Activated CD8-positive, alpha-beta memory T cell treated with anti-CD3 and anti-CD28 coated beads, Interleukin-2, amount 50 U/mL, for 24 hours (primary cell): ENCODE results near the gene POSTN.
"Not testable (repeated sequence)": the region's sequence is repeated elsewhere in the genome, so short reads cannot be mapped to it uniquely, and the experiment has no call there.

Source experiments
- DNase-seq: peaks from one replicate; pipeline ENCODE4 v3.0.0-alpha.2; 2020; ENCODE audit errors: extremely low read depth

Gene POSTN

DNA sequence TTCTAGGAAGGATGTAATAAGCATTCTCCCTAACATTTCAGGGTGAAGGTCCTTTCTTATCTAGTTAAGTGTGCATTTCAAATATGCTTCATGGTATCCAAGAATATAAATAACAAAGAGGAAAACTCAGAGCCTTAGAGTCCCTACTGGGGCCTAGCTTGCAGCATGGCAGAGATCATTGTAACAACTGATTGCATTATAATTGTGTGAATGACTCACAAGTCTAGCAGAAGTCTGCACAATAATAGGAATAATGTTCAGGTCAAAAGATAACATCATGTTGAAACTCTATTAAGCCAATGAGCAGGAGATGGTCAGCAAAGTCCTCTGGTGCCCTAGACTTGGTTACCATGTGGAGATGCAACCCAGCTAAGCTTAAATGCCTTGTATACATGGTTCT lies 3.4 kb downstream of the POSTN start:
- no peak for DNase-seq

DNA sequence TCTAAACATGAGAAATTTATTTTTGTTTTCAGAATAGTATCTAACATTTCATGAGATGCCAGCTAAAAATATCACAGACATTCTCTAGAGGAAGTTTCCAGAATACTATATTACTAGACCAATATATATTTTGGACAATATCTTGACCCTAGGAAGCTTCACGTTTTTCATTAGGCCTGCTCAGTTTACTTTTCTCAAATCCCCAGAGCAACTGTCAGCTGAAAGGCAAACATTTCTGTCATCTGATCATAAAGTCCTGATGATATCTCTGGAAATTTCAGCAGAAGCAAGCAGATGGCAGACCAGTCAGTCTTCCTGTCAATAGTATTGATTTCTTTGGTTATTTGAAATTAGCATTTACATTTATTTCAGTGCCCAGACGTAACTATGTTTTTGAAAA lies 4.0 kb downstream of the POSTN start:
- no peak for DNase-seq

DNA sequence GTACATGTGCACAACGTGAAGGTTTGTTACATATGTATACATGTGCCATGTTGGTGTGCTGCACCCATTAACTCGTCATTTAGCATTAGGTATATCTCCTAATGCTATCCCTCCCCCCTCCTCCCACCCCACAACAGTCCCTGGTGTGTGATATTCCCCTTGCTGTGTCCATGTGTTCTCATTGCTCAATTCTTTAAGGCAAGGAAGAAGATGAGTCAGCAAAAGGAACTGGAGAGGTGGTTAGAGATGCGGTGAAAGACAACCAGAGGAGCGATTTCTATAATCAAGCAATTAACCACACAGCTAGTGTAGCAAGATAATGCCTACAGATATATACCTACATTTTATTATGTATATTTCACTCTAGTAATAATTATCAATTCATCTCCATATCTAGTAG lies 9.2 kb downstream of the POSTN start:
- not testable (repeated sequence) for DNase-seq

DNA sequence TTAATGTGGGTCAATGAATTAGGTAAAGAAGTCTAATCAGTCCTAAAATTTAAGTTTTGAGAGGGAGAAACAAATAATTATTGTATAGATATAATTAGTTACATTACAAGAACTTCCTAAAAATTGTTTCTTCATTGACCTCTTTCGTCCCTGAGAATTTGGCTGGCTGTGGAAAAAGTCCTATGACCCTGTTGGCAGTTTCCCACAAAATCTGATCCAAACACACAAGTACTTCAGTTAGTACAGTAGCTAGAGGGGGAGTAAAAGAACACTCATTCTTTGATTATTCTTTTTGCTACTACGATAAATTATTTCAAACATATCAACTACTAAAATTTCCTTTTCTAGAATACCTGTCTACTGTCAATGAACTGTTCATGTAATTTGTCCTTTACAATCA lies 11.3 kb downstream of the POSTN start:
- no peak for DNase-seq

DNA sequence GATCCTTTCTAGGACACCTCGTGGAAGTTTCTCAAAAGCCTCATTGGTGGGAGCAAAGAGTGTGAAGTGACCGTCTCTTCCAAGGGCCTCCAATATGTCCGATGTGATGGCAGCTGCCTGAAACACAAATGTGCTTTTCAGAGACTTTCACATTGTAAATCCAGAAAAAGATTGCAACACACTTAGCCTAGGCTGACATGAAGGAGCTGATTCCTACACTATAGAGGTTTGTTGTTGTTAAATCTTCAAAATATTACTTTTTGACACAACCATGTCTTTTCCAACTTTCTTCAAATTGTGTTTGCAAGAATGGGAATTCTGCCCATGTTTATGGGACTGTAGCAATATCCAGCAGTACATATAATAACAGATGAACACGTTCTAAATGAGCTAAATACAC lies 12.4 kb downstream of the POSTN start:
- no peak for DNase-seq

DNA sequence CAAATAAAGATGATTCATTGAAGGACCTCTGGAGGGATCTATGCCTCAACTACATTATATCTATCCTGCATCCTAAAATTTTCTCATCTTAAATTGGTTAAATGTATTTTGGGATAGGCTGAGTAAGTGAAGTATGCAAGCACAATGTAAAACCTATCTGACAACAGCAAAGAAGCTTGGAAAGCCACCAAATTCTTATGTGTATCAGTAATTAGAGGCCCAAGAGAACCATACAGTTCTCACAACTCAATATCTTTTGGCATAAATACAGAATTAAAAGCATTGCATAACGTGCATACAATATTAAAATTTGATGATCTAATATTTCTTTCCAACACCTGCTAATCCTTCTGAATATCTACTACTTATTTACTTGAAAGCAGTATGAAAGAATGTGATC lies 13.0 kb downstream of the POSTN start:
- DNase-seq: no peak

DNA sequence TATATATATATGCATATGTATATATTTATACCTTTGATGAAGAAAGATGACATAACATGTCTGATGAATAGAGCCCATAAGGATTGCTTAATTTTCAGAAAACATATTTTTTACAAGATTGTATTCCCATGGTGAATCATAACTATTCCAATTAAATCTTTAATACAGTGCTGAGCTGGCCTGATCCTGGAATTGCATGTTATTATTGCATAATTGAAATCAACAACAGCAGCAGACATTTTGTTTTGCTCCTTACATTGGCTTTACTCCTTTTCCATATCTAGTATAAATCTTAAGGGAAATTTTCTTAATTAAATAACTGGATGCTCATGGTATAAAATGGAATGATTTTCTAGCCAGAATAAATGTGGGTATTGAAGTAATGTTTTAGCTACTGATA lies 22.0 kb downstream of the POSTN start:
- no peak for DNase-seq

DNA sequence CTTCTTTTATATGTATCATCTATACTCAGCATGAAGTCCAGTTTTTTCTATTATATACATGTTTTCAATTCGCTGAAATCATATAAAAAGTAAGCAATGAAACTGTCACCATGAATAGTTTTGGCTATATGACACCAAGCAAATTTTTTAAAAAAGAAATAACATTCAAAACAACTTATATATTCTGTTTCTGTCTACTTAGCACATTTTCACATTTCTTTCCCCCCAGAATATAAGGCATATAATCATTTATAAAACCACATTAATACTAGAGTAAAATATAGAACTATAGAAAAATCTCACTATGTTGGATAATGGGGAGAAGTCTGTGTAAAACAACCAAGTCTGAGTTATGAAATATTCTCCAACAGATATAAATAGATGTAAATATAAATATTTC lies 33.1 kb downstream of the POSTN start:
- DNase-seq: no peak

DNA sequence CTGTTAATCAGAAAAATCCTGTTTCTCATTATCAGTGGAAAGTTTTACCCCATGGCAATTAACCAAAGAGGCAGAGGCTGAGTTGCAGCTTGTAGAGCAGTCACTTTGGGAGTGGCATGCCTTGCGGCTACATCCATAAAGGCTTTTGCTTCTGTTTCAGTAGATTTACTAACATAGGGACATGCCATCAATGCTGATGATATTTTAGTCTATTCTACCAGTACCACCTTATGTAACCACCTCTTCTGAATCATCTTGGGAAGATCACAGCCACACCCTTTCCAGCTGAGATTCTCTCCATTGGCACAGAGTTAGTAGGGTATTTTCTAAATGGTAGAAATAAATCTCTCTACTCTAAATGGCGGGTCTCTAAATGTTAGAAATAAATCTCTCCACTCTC lies 37.5 kb downstream of the POSTN start:
- no peak for DNase-seq

DNA sequence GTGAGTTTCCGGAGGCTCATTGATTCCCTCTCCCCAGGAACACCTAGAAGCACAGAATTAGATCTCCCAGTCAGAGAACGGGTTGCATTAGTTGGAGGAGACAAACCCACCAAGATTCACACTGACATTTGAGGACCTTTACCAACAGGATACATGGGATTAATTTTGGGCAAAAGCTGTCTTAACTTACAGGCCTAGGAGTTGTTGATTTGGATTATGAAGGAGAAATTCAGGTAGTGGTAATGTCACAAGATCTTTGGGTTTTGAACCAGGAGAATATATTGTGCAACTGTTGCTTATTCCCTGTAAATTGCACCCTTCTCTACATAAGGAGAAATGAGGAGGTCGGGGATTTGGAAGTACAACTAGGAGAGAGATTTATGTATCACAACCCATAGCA lies 38.0 kb downstream of the POSTN start:
- no peak for DNase-seq

DNA sequence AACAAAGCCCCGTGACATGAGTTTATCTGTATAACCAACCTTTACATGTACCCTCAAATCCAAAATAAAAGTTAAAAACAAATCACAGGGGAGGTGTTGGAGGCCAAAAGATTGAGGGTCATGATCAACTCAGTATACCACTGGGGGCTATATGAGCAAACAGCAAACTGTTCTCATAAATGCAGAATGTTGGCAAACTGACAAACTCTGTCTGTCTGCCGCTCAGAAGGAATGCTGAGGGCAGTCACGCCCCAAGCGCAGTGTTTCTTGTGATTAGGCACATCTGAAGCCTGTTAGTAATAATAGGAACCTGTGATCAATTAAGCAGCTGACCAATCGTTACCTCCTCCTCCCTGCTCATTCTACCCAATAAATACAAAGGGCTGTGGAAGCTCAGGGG lies 39.8 kb downstream of the POSTN start:
- not testable (repeated sequence) for DNase-seq

DNA sequence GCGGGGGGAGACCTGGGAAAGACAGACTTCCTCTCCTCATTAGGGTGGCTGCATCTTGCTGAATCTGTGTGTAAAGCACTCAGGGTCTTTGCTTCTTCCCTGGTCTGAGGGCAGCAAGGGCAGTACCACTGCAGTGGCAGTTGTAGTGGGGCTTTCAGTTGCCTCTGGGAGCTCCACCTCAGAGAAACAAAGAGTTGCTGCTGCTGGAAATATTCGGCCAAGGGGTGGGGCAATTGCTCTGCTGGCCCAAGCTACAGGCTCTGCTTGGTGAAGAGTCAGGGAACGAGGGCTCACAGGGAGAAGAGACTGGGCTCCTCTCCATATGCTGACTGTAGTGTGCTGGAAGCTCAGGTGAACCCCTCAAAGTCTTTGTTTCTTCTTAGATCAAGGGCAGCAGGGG lies 52.5 kb downstream of the POSTN start:
- no peak for DNase-seq

DNA sequence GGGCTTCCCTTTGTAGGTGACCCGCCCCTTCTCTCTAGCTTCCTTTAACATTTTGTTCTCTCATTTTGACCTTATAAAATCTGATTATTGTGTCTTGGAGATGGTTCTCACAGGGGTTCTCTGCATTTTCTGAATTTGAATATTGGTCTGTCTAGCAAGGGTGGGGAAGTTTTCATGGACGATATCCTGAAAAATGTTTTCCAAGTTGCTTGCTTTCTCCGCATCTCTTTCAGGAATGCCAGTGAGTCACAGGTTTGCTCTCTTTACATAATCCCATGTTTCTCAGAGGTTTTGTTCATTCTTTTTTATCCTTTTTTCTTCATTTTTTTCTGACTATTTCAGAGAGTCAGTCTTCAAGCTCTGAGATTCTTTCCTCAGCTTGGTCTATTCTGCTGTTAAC lies 53.6 kb downstream of the POSTN start:
- no peak for DNase-seq

DNA sequence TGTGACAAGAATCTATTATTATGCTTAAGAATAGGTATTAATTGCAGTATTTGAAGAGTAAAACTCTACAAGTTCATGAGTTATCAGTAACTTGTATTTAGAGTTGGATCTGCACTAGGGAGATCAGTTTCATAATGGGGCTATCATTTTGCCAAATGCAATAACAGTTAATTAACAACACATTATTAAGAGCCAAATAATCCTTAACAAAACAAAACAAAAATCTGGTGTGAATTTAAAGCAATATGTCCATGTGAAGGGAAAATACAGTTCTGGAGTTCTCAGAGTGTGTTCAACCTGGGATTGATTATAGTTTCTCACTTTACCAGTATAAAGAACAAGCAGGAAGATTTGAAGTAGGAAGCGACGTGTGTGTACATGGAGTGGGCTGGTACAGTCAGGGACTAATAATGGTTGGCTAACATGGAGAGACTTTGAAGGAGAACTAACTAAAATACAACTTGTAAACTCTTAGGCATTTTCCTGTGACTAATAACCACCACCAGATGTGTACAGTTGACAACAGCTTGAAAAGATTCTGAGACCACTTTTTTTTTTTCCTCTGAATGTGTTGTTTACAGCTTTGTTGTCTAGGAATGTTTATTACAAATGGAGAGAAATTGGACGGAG lies 58.5 kb downstream of the POSTN start:
- no peak for DNase-seq

DNA sequence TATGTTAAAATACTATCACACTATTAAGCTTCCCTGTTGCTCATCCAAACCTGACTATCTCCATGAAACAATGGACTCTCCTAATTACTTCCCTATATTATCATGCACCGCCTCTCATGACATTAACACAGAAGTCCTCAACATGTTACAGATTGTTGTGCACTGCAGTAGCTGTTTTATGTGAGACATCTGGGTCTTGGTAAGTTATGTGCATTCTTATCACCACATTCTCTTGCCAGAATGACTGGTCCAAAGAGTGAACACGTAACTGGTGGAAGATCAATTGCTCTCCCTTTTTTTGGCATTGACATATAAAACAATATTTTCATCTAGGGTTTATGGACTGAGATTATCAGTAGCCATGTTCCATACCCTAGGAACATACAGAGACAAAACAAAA lies 59.4 kb downstream of the POSTN start:
- no peak for DNase-seq

DNA sequence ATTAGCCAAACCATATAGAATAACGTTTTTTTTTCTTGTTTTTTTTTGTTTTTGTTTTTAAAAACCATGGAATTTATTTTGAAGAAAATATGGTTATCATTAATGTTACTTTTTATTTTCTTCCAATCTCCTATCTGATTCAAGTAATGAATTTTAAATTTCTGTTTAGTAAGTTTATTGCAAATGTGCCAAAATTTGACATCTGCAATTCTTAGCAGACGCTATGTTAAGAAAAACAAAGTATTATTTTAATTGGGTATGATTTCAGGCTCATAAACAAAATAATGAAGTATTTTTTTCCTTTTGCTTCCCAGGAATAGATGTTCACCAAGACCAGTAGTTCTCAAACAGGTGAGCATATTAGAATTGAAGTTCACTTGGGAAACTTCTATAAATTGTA lies 63.1 kb downstream of the POSTN start:
- no peak for DNase-seq

DNA sequence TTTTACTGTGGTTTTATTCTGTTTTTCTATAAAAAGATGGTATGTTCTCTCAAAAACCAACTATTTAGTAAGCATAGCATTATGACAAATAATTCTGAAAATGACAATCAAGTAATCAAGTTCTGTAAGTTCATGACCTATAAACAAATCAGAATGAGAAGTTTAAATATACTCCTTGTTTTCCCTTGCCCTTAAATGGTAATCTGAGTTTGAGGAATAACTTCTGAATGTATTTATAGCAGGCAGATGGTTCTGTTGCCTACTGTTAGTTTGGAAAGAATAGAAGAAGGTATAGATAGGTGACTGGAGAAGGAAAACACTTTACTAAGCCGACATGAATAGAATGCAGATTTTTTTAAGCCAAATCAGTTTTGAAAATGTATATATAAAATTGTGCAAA lies 63.9 kb downstream of the POSTN start:
- DNase-seq: no peak

DNA sequence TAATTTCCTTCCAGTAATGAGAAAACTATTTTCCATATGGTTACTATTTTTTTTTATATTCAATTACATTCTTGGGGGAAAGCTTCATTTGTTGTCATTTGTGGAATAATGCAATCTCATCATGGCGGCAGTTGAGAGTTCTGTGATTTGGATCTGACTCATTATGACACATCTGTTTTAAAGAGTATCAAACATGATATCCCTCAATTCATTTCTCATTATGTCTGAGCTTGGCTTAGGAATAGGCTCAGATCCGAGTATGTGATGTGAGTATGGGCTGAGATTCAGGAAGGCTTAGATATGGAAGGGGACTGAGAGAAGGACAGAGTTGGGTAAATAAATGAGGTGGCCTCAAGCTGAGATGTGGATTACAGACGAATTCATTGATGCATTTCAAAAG lies 64.4 kb downstream of the POSTN start:
- no peak for DNase-seq

DNA sequence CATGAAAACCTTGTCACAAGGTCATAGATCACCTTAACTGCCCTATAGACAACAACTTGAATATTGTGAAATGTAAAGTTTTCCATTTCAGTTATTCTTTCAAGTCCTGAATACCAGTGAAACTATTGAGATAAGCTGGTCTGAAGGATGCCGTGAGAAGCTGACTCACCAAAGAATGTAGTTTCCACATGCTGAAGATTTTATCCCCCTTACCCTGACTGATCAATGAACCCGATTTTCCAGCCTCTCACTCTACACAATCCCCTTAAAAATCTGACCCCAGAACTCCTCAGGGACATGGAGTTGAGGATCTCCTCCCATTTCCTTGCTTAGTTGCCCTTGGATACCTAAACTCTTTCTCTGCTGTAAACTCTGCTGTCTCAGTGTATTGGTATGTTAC lies 67.5 kb downstream of the POSTN start:
- DNase-seq: no peak

DNA sequence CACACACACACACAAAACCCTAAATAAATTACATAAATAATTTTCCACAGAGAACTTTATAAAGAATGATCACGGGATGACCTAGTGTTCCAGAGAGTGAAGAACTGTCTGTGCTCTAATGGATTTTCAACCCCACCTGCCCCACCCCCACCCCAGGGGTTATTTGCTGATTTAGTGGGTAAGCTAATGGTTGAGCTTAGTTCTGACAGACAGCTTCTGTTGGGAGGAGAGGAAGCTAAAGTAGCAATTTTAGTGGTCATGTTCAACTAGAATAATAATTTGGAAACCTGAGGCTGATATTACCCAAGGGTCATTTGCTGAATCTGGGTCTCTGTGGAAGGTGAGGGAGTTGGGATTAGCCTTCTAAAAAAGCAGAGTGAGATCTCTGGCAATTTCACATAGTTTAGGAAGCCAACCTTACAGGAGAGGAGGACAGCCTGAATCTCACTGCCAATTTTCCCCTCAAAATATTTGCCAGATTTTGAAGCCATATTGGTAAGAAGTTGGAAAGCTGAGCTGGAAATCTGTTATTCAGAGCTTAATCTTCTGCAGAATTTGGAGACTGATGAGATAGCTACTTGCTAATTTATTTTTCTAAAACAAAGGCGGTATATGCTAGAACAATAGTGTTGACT lies 68.7 kb downstream of the POSTN start:
- DNase-seq: no peak

DNA sequence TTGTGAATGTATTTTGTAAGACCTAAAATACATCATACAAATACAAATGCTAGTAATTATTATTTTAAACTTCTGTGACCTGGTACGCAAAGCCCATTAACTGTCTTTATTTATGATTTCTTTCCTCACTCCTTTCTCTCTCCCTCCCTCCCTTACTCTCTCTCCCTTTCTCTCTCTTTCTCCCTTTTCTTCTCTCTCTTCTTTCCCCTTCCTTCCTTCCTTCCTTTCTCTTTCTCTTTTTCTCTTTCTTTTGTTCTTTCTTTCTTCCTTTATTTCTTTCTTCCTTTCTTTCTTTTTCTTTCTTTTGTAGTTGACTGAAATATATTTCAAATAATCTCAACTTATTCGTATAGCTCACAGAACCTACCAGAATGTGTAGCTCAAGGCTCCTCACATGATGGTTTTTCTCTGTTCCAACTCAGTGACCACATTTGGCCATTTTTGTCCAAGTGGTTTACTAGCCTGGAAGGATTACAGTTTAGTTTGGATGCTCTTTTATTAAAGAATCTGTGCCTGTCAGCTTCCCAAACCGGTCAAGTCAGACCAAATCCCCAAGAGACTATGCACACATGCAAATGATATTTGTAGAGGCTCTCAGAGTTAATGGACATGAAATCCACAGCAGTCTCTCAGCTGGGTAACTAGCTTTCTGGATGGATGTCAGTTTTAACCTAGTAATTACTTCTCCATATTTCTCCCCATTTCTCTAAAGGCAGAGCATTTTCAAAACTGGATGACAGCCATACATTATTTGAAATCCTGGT lies 71.7 kb downstream of the POSTN start:
- DNase-seq: no peak

DNA sequence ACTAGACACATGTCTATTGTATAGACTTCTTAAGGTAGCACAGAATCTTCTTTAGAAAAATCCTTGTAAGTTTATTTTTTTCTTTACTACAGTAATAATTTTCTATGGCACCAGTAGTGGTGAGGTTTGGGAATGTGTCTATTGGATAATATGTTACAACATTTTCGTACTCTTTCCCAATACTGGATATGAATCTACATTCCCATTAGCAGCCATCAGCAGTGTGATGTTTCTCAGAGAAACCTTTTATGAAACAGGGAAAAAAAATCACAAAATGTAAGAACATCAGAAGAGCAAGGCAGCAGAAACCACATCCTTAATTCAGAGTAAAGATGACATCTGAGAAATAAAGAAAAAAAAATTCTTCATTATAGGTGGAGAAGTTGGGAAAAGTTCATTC lies 83.3 kb downstream of the POSTN start:
- no peak for DNase-seq
